GM19395 (cell line): ENCODE data around the gene FNDC11.
"Not testable (repeated sequence)": the region's sequence is repeated elsewhere in the genome, so short reads cannot be mapped to it uniquely, and the experiment has no call there.

Source experiments
- ATAC-seq: cut with Tn5 transposase; IDR thresholded peaks from one replicate; pipeline ENCODE4 v1.9.1; 2021; ENCODE audit warnings: mild to moderate bottlenecking, moderate library complexity; ENCODE audit not compliant: unreplicated experiment

Gene FNDC11, protein sequence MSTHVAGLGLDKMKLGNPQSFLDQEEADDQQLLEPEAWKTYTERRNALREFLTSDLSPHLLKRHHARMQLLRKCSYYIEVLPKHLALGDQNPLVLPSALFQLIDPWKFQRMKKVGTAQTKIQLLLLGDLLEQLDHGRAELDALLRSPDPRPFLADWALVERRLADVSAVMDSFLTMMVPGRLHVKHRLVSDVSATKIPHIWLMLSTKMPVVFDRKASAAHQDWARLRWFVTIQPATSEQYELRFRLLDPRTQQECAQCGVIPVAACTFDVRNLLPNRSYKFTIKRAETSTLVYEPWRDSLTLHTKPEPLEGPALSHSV

DNA sequence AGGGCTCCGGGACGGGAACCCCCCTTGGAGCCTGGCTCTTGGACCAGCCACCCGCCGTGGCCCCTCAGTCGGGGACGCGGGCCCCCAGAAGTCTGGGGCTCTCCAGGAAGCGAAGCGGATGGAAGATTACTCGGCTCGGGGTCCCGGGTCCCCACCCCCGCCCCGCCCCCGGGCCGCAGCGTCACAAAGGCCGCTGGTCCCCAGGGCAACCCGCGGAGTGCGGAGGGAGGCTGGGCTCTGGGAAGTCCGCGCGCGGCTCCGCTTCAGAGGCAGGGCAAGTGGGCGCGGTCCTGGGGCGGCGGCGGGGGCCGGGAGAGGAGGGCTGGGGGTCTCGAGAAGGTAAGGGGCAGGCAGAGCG lies at the start of gene FNDC11:
Gene FNDC11, plus strand, starts transcription at position 227 of the 358 bp plus-strand sequence. CDS start 1,505 bp downstream, outside the sequence.
- no peak for ATAC-seq

- ATAC-seq = no peak
These were observed 49.3 kb upstream of the FNDC11 start for GRCh38 chr20:63504642-63505041.

- no peak for ATAC-seq
These were observed 48.7 kb upstream of the FNDC11 start for GRCh38 chr20:63505281-63505680.

DNA sequence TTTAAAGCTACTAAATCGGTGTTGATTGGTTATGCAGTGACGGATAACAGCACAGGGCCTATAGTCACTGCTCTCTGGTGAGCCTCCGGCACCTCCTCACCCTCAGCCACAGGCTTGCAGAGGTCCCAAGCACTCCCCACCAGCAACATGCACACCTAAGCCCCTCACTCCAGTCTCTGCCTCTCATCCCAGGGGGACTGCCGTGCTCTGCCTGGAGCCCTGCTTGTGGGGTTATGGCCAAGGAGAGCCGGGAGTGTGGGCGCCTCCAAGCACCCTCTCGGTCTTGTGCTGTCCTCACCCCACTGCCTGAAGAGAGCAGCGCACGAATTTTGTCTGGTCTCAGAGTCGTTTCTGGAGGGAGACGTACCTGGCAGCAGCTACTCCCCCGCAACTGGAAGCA lies 48.2 kb upstream of the FNDC11 start:
- no peak for ATAC-seq

DNA sequence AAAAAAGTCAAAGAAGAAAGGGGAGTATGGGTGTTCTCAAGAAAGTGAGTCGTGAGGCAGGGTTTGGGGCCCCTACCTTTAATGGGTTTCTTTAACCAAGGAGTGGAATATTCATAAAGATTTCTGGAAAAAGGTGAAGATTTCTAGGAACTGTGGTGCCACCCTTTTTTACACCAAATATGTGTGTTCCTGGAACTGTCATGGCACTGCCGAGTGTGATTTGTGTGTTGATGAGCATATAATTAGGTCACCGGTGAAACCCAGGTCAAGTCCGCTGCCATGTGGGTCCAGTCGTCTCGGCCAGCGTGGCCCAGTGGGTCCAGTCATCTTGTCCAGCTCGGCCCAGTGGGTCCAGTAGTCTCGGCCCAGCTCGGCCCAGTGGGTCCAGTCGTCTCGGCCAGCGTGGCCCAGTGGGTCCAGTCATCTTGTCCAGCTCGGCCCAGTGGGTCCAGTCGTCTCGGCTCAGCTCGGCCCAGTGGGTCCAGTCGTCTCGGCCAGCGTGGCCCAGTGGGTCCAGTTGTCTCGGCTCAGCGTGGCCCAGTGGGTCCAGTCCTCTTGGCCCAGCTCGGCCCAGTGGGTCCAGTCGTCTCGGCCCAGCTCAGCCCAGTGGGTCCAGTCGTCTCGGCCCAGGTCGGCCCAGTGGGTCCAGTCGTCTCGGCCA lies 46.7 kb upstream of the FNDC11 start:
- ATAC-seq = no peak

DNA sequence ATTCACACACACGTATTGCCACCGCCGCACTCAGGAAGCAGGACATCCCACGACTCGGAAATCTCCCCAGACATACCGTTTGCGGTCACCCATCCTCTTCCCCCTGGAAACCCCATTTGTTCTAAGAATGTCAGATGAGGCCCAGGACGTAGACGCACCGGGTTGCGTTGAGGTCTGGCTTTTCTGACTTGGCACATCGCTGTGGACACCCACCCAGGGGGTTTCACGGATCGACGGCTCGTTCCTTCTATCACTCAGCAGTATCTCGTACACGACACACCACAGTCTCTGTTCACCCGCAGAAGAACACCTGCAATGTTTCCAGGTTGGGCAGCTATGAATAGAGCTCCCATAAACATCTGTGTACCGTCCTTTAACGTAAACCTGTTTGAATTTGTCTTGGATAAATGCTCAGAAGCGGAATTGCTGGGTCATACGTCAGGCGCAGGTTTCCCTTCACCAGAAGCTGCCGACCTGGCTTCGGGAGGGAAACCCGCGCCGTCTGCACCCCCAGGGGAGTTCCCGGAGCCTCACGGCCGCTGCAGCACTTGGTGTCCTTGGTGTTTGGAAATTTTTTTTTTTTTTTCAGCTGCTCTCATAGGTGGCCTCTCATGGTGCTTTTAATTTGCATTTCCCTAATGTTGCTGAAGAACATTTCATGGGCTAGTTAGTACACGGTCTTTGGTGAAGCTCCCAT lies 45.7 kb upstream of the FNDC11 start:
- ATAC-seq = no peak

GRCh38 chr20:63509088-63509564 lies 44.8 kb upstream of the FNDC11 start:
- ATAC-seq = no peak

- ATAC-seq = no peak
These were observed 40.8 kb upstream of the FNDC11 start for GRCh38 chr20:63513207-63513606.

- not testable (repeated sequence) for ATAC-seq
These were observed 39.4 kb upstream of the FNDC11 start for GRCh38 chr20:63514520-63514919.

GRCh38 chr20:63517376-63518309 lies 36.3 kb upstream of the FNDC11 start:
- no peak for ATAC-seq

DNA sequence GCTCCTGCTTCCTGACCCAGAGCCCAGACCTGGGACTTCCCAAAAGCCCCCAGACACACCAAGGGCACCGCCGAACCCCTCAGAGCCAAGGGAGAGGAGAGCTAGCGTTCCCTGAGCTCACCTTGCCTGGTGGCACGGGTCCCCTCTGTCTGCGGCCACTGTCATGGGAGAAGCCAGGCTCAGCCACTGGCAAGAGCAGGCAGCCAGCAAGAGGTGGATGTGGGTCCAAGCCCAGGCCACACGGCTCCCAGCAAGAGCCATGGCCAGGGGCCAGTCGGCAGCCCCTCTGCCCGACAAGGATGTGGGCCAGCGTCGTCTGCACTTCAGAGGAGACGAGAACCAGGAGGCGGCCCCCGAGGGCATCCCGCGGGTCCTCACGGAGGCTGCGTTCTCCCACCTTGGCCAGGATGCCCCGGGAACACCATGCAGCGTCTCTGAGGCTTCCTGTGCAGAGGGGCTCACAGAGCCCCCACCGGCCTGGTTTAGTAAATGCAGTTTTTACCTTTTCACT lies 35.6 kb upstream of the FNDC11 start:
- no peak for ATAC-seq

- ATAC-seq = no peak
These were observed 34.9 kb upstream of the FNDC11 start for GRCh38 chr20:63518946-63519667.

DNA sequence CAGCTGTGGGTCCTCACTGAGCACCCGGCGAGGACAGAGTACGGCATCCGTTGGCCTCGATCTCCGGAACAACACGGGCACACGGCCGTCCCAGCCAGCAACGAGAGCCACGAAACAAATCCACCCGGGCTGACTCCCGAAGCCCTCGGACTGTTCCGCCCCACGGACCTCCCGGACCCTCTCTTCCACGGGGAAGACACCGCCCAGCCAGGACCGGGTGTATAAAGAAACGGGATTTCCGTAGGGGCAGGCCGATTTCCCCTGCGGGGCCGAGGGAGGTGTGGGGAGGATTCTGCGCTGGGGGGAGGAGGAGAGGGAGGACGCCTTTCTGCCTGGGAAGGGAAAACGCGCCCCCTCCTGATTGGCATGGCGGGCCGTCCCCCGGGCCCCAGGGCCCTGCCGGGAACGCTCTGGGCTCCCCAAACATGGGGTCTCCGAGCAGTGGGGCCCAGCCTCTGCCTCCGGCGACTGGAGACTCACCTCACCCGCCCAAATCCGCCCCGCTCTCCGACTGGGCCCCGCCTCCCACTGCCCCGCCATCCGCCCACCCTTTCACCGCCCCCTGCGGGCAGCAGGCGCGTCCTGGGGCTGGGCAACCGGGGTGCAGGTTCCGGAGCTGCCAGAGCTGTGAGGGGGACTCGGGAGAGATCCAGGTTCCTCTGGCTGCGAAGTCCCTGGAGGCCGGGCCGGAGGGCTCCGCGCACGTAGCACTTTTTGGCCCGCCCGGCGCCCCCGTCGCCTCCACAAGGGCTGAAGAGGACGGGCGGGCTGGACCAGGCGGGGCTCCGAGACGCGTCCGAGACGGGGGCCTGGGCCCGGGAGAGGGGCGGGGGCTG lies 34.1 kb upstream of the FNDC11 start:
- ATAC-seq = peak; percentile 49

- peak; percentile 76 for ATAC-seq
These were observed 33.4 kb upstream of the FNDC11 start, which contains the start of gene PPDPF for GRCh38 chr20:63520504-63520933. Gene PPDPF, plus strand, starts transcription at chr20:63520765. Its CDS starts 544 bp downstream, at chr20:63521309.

- peak; percentile 54 for ATAC-seq
These were observed 32.9 kb upstream of the FNDC11 start for GRCh38 chr20:63520934-63521601.

GRCh38 chr20:63521602-63522001 lies 32.4 kb upstream of the FNDC11 start:
- no peak for ATAC-seq

- ATAC-seq = no peak
These were observed 31.7 kb upstream of the FNDC11 start for GRCh38 chr20:63522091-63522868.
